Stimulated activated CD8-positive, alpha-beta memory T cell treated with anti-CD3 and anti-CD28 coated beads, Interleukin-2, amount 100 ng/mL, for 48 hours (primary cell): ENCODE results near the gene SYMPK.
"Not testable (repeated sequence)": the region's sequence is repeated elsewhere in the genome, so short reads cannot be mapped to it uniquely, and the experiment has no call there.

Experiments used
- DNase-seq, 2 donors: peaks; one replicate each; pipeline ENCODE4 v3.0.0-alpha.2; 2020; ENCODE audit warnings: low read depth in 2 of 2

Gene SYMPK

DNA sequence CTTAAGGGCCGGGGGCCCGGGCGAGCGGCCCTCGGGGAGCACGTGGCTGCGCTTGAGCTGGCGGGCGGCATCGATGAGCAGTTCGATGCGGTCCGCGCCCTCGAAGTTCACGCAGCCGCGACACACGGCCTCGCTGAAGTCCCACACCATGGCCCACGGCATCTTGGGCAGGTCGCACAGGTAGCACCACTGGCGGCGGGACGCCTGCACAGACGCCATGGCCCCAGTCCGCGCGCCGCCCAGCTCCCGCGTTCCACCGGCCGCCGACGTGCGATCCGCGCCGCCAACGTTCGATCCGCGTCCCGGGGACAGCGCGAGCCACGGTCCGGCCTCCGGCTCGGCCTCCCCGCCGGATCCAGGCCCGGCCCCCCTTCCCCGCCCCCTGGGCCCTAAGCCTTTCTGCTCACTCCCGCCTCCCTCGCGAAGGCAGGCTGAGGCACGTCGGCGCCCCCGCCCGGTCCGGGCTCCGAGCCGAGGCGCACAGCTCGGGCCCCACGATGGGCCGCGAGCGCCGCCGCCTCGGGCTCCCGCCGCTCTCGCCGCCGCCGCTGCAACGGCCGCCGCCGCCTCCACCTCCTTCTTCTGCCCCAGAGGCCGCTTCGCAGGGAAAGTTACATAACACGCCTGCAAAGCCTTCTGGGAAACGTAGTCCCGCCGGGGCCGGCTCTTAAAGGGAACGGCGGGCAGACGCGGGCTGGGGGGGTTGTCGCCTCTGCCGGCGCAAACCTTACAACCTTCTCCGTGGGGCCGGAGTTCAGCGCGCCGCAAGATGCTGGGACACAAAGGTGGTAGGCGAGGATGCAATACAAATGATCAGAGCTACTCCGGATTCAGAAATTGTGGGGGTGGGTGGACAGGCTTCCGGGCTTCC lies 22.8 kb upstream of the SYMPK start, which contains the start of gene IRF2BP1:
TSS of gene IRF2BP1 (minus strand) at position 586 of the 871 bp plus-strand sequence. CDS start at position 219, 367 bp downstream.
- DNase-seq = peak; percentile 73 to 81

DNA sequence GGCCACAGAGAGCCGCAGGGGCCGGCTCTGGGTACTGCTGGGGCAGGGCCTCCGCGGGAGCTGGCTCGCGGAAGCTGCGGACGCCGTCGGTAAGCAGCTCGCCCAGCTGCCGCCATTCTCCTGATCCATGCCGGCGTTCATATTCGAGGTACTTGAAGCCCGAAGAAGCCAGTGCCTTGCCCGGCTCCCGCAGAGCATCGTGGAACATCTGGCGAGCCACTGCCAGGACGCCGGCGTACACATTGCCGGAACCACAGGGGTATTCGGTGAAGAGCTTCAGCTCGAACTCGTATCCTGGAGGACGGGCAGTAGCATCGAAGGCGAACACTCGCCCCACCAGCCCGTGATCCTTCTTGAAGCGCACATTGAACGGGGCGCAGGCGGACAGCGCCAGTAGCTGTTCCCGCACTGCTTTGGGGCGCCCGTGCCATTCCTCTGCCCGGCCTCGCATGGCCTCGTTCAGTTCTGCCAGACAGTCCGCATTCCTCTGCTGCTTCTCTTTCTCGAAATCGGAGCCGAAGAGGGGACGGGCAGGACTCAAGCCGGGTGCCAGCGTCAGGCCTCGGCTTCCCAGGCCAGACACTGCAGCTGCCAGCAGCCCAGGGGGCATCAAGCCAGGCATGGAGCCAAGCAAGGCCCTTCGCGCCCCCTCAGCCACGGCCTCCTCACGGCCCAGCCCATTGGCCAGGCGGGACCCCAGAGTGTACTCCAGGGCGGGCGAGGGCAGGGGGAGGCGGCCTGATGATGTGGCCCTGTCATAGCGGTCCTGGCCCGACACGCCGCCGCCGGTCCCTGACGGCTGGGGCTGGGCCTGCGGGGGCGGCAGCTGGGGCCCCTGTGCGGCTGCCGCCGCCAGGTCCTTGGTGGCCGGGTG lies 22.0 kb upstream of the SYMPK start:
- DNase-seq = peak; percentile 20 to 32

GRCh38 chr19:45883881-45884681 lies 21.1 kb upstream of the SYMPK start:
- no peak for DNase-seq

- no peak for DNase-seq
Observed at GRCh38 chr19:45883586-45883880, 20.6 kb upstream of the SYMPK start.

DNA sequence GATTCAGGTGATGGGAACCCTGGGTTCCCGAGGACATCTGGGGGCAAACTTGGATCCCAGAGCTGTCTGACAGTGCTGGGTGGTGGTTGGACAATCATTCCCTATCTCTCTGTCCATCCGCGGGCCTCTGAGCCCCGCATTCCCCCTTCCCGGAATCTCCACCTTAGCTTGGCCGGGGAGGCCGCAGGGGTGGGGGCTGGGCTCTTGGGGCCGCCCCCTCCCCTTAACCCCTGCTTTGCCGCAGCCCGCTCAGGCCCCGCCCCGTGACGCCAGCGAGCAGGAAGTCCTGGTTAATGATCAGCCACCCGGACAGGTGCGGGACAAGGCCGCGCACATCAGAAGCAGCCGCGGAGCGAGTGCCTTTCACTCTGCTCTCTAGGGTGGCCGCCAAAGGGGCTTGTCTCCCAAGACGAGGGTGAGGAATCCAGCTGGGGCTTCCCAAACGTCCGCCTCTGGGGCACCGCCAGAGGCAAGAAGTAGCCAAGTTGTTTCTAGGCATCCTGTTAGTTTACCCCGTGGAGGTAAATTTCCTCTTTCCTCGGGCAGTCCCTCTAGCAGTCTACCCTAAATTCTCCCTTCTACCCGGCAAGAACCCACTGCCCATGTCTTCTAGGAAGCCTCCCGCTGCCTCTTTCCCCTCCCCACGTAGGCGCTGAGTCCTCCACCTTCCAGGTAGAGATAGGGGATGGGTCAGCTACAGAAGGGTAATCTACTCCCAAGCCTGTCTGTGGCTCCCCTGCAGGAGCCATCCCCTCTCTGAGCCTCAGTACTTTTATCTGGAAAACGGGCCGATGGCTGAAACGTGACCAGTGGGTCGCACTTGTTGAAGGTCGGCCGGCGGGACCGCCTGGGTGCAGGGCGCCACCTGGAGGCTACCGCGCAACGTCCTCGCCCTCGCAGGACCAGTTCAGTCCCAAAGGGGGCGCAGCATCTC lies 20.0 kb upstream of the SYMPK start:
- peak; percentile 79 for DNase-seq

- no peak for DNase-seq
Observed at GRCh38 chr19:45881909-45882528, 19.1 kb upstream of the SYMPK start.

GRCh38 chr19:45881082-45881908 lies 18.3 kb upstream of the SYMPK start:
- DNase-seq = no peak

- no peak for DNase-seq
Observed at GRCh38 chr19:45879971-45880370, 17.0 kb upstream of the SYMPK start.

DNA sequence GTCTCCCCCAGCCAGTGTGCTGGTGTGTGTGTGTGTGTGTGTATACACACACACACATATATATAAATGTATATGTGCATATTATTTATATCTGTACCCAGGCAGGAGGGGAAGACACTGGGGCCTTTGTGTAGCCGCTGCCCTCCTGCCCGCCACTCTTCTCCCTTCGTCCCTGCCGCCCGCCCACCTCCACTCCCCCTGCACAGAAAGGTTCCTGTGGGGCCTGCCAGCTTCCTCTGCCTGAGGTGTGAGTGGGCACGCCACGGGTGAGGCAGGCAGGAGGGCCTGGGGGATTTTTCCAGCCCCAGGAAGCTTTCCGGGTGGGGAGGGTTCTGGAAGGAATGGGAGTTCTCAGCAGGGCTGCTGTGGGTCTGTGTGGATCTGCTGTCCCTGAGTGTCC lies 16.1 kb upstream of the SYMPK start:
- DNase-seq = no peak

DNA sequence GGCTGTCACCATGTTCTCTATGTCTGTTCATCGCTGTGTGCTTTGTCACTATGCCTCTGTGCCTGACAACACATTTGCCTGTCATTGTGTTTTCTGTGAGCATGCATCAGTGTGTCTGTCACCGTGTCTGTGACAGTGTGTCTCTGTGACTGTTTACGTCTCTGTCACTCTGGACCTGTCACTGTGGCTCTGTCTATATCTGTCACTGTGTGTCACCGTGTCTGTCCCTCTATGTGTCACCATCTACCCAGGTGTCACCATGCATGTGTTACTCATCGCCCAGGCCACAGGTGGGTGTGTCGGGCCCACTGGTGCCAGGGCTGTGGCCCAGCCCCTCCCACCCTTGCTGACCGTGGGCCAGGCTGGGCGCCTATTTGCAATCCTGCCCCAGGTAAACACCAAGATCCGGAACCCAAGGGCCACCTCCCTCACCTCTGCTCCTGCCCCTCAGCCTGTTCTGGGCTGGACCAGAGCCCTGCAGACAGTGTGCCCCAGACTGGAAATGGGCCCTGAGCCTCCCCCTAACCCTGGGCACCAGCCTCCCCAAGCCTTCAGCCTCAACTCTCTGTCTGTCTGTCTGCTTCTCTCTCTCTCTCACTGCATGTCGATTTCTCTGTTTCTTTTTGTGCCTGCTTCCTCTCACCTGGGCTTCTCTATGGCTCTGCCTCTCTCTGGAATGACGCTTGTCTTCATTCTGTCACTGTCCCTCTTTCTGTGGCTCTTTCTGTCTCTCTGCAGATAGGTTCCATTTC lies 15.3 kb upstream of the SYMPK start:
- DNase-seq = no peak

- DNase-seq = no peak
Observed at GRCh38 chr19:45876411-45877197, 13.7 kb upstream of the SYMPK start.

GRCh38 chr19:45876161-45876410 lies 13.1 kb upstream of the SYMPK start:
- DNase-seq = no peak

GRCh38 chr19:45874620-45874966 lies 11.6 kb upstream of the SYMPK start:
- DNase-seq = no peak

- no peak for DNase-seq
Observed at GRCh38 chr19:45873219-45873772, 10.3 kb upstream of the SYMPK start.

- DNase-seq = no peak
Observed at GRCh38 chr19:45872095-45872919, 9.4 kb upstream of the SYMPK start.

DNA sequence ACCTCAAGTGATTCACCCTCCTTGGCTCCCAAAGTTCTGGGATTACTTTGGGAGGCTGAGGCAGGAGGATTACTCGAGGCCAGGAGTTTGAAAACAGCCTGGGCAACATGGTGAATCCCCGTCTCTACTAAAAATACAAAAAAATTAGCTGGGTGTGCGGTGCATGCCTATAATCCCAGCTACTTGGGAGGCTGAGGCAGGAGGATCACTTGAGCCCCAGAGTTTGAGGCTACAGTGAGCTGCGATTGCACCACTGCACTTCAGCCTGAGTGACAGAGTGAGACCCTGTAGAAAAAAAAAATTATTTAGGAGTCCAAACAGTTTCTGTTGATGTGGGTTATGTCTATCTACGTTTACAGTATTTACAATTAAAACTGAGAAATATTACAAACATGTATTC lies 7.9 kb upstream of the SYMPK start:
- no peak for DNase-seq

DNA sequence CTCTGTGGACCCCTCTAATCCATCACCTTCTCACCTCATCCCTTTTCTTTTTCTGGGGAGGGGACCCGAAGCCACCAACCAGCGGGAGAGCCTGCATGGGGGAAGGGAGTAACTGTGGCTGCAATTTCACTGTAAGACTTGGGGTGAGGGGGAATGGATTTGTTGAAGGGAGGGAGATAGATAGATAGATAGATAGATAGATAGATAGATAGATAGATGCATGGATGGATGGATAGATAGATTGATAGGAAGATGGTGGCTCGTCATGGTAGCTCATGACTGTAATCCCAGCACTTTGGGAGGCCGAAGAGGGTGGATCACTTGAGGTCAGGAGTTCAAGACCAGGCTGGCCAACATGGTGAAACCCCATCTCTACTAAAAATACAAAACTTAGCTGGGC lies 4.3 kb upstream of the SYMPK start:
- DNase-seq = not testable (repeated sequence)
